Kasumi-1 (cell line): Measurements from ENCODE around the gene CRY1.

Experiments
- DNase-seq, 2 experiments: peaks; one replicate each; lab custom pipeline; 2025; lab: John Stamatoyannopoulos, UW

The CRY1 gene

DNA sequence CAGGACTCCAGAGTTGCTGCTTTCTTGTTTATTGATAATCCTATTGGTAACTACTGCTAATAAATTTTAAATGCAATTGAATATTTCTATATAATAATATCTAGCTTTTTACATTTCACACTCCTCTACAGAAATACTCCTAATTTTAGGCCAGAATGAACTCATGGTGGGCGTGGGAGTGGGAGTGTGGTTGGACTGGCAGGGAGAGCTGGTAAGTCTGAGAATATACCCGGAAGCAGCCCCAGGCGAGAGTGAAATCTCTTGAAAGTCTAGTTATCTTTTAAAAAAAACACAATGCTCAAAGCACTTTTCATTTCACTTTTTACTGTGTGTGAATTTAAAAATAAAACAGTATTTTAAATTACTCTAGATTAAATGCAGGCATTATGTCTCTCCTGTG, 132.9 kb downstream of the CRY1 start:
- DNase-seq: no peak

DNA sequence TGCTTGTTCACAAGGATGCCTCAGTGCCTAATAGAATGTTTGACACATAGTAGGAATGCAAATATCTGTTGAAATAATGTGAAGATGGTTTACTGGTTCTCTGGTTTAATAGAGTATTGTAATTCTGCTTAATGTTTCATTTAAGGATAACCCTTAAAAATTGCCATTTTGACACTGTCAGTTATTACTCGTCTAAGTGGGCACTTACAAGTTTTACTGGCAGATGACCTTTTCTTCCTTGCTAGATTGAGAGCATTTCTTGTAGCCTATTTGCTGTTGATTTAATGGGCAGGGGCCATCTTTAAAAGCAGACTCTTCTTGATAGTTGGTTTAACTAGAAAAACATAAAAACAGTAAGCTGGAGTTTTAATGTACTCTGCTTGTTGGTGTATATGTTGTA, 135.8 kb downstream of the CRY1 start:
- no peak for DNase-seq

DNA sequence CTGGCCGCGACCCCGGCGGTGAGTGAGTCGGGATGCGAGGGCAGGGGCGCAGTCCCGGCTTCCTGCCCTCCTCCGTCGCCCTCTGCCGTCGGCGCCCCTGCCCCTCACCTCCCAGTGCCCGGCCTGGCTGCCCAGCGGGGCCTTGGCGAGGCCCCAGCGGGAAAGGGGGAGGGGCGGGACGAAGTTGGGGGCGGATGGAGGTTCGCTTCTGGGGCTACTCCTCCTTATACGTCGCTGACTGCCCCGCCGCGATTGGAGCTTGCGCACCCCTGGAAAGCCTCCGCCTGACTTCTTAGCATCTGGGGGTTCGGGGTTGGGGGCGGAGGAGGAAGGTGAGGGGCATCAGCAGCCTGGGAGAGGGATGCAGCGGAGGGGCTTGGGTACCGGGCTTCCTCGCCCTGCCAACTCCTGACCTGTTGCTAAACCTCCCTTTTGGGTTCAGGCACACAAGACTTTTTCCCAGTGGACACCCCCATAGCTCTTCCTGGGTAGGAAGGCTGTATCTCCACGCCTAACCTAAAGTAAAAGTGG, 137.2 kb downstream of the CRY1 start:
- DNase-seq: peak; percentile 34 to 40

DNA sequence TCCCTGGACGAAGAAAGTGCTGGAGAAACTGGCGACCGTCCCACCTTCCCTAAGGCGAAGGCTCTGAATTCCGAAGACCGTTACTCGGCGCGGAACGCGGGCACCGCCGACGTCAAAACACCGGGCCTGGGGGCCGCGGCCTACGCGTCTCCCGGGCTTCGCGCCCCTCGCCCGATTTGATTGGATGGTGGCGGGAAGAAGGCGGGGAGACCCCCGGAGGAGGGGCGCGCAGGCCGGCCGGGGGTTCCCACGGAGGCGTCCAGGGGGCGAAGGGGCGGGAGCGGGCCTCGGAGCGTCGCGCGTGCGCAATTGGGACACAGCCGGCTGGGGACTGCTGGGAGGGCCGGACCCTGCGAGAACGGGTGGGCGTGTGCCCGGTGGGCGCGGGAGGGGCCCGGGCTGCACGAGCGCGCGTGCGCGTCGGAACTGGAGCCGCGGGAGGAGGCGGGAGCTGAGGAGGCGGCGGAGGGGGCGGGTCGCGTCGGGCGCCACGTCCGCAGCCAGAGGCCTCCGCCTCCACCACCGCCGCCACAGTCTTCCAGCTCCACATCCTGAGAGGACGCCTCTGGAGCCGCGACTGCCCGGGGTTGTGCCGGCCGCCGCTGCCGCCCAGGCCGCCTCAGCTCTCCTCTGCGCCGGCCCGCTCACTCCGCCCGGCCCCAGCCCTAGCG, 137.8 kb downstream of the CRY1 start, which contains the start of gene TMEM263:
Gene TMEM263 (plus strand): TSS at position 531 of the 671 bp plus-strand sequence. CDS start 11,210 bp downstream, outside the sequence.
- DNase-seq: peak; percentile 87 to 89

- no peak for DNase-seq
Observed at GRCh38 chr12:106954462-106955376, 138.6 kb downstream of the CRY1 start.

- DNase-seq: no peak
Observed at GRCh38 chr12:106953352-106954250, 139.7 kb downstream of the CRY1 start.

DNA sequence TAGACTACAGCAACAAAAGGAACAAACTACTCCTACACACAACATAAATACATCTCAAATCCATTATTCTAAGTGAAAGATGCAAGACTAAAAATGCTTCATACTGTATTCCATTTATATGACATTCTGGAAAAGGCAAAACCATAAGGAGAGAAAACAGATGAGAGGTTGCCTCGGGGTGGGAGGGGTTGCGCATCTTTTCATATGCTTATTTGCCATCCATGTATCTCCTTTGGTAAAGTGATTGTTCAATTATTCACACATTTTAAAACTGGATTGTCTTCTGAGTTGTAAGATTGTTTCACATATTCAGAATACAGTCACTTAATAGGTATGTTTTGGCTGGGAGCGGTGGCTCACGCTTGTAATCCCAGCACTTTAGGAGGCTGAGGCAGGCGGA, 142.8 kb downstream of the CRY1 start:
- DNase-seq: no peak

GRCh38 chr12:106947461-106947860, 145.9 kb downstream of the CRY1 start:
- no peak for DNase-seq

GRCh38 chr12:106945261-106945851, 148.0 kb downstream of the CRY1 start:
- peak in 1 of 2 experiments; percentile 7 for DNase-seq

GRCh38 chr12:106942775-106943174, 150.6 kb downstream of the CRY1 start:
- no peak for DNase-seq

DNA sequence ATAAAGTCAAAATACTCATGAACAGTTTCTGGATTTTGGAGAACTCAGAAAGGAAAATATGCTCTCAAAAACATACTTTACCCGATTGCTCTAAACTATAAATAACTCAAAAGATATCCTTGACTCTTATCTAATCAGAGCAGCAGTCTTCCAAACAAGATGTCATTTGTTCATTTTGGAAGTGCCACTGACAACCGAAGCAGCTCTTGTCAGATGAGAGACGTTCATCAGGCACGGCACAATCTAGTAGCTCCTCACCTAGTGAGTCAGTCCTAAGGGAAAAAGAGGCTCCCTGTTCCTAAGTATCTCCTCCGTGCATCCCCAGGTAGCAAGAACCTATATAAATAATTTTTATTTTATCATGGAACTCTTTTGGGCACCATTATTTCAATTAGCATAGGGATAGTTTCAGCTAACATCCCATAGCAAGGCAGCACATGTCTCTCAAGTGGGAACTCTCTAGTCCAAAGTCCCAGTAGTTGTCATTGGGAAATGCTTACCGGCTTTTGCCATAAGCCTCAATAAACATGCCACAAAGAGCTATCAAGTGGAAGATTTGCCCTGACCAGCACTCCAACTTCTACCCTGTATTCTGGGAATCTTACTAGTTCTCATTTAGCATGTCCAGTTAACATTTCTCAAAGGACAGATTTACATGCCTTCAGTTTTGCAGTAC, 151.7 kb downstream of the CRY1 start:
- no peak for DNase-seq
